MCF 10A (cell line): ENCODE results near the gene GLCCI1. TPM values are rescaled to one million over a fixed set of nuclear protein-coding genes. Genes with fewer than 3 reads are reported as not detected.

Experiments used
- BruUV-seq: library from RNA; stranded (reverse); fragments of 400-500 nt; replicated peaks from 2 replicates; lab custom pipeline; 2021; lab: Mats Ljungman, UMichigan
- CTCF ChIA-PET: fragments of 300-600 bp; sonication (Branson Sonifier 250); formaldehyde crosslinking; extraction: SDS; loops from one replicate; lab custom pipeline; 2021; ENCODE audit warnings: antibody characterized with exemption, inconsistent platforms; lab: Yijun Ruan, JAX
- POLR2A ChIA-PET: fragments of 300-600, 350-650 bp; sonication (Branson Sonifier 250); formaldehyde crosslinking; extraction: SDS; loops from one replicate; lab custom pipeline; 2020; ENCODE audit warnings: antibody characterized with exemption, inconsistent platforms; lab: Yijun Ruan, JAX
- DNase-seq: peaks from one replicate; pipeline ENCODE4 v3.0.0-alpha.2; 2018; ENCODE audit not compliant: unreplicated experiment
- H3K27ac Mint-ChIP-seq: one replicate; pipeline ENCODE4 v1.8.0; 2022; ENCODE audit warnings: mild to moderate bottlenecking, low read depth, mixed read lengths; ENCODE audit not compliant: unreplicated experiment
- H3K27me3 Mint-ChIP-seq: one replicate; pipeline ENCODE4 v1.8.0; 2022; ENCODE audit warnings: mixed read lengths; ENCODE audit not compliant: insufficient read depth, unreplicated experiment
- H3K36me3 Mint-ChIP-seq: one replicate; pipeline ENCODE4 v1.8.0; 2022; ENCODE audit warnings: mild to moderate bottlenecking, moderate library complexity, mixed read lengths; ENCODE audit not compliant: insufficient read depth, unreplicated experiment
- H3K4me1 Mint-ChIP-seq: one replicate; pipeline ENCODE4 v1.8.0; 2022; ENCODE audit warnings: mixed read lengths; ENCODE audit not compliant: insufficient read depth, unreplicated experiment
- H3K4me3 Mint-ChIP-seq: one replicate; pipeline ENCODE4 v1.8.0; 2022; ENCODE audit warnings: mild to moderate bottlenecking, moderate library complexity, mixed read lengths; ENCODE audit not compliant: unreplicated experiment
- H3K9me3 Mint-ChIP-seq: one replicate; pipeline ENCODE4 v1.8.0; 2022; ENCODE audit warnings: mixed read lengths; ENCODE audit not compliant: unreplicated experiment
- CTCF ChIP-seq: fragments of 200-600 bp; IDR thresholded peaks from one replicate; pipeline ENCODE4 v1.8.0; 2022; ENCODE audit warnings: antibody characterized with exemption, mild to moderate bottlenecking; ENCODE audit not compliant: unreplicated experiment
- intact Hi-C: fragments of 100-400 bp; cut with micrococcal nuclease; formaldehyde crosslinking; loops from 2 replicates; pipeline ENCODE4 v1.14.1; 2022
- total RNA-seq: library from RNA; stranded (reverse); gene quantifications from 2 replicates; pipeline ENCODE4 v1.2.3, GENCODE V29; 2022

GLCCI1 gene
- total RNA-seq, 1 experiment from 2014 or later = 5.3 TPM

GRCh38 chr7:8109196-8110022, 140.8 kb downstream of the GLCCI1 start:
- no peak overlapping the region for H3K4me3 Mint-ChIP-seq
- POLR2A ChIA-PET = interaction anchor here (0.7 kb wide), 1 partner anchor 990 kb away, joined by 3 read pairs; no protein-coding TSS in a partner anchor
- H3K4me1 Mint-ChIP-seq = no peaks in the 10 kb centered on the region
- CTCF ChIA-PET = no interaction called here
- no peaks in the 10 kb centered on the region for H3K27me3 Mint-ChIP-seq
- no peaks in the 10 kb centered on the region for H3K36me3 Mint-ChIP-seq
- BruUV-seq = no TSS peak
- no peak for TF ChIP-seq CTCF
- intact Hi-C loops = no loop called here
- H3K9me3 Mint-ChIP-seq = no peaks in the 10 kb centered on the region
- peak; percentile 15 for DNase-seq
- H3K27ac Mint-ChIP-seq = no peak overlapping the region

GRCh38 chr7:8111282-8111960, 142.8 kb downstream of the GLCCI1 start:
- no peak for DNase-seq
- Mint-ChIP-seq H3K36me3 (no peaks in the 10 kb centered on the region), H3K4me1 (no peaks in the 10 kb centered on the region), H3K9me3 (no peaks in the 10 kb centered on the region), H3K27me3 (no peaks in the 10 kb centered on the region), H3K4me3 (no peak overlapping the region), H3K27ac (no peak overlapping the region)
- no peak for TF ChIP-seq CTCF
- no TSS peak for BruUV-seq
- POLR2A ChIA-PET = no interaction called here
- CTCF ChIA-PET = interaction anchor here (0.6 to 0.8 kb wide), 2 partner anchors 76 to 1533 kb away, joined by 4 read pairs; no protein-coding TSS in a partner anchor
- intact Hi-C loops = no loop called here

- ChIA-PET CTCF (interaction anchor here (0.5 to 0.6 kb wide), 2 partner anchors 323 to 524 kb away, joined by 3 to 4 read pairs; no protein-coding TSS in a partner anchor), POLR2A (no interaction called here)
- no peak overlapping the region for H3K27ac Mint-ChIP-seq
Observed at GRCh38 chr7:8112685-8113084, 144.1 kb downstream of the GLCCI1 start.

More at GRCh38 chr7:8112685-8113084, 144.1 kb downstream of the GLCCI1 start:
- intact Hi-C loops = no loop called here
- H3K4me1 Mint-ChIP-seq = no peaks in the 10 kb centered on the region
- H3K4me3 Mint-ChIP-seq = no peak overlapping the region
- no peak for DNase-seq
- H3K9me3 Mint-ChIP-seq = no peaks in the 10 kb centered on the region
- no peaks in the 10 kb centered on the region for H3K36me3 Mint-ChIP-seq
- TF ChIP-seq CTCF = no peak
- no TSS peak for BruUV-seq
- H3K27me3 Mint-ChIP-seq = no peaks in the 10 kb centered on the region
